H1 (cell line): Measurements from ENCODE around the gene PARD3. TPM values are rescaled to one million over a fixed set of nuclear protein-coding genes. Genes with fewer than 3 reads are reported as not detected.

ENCODE experiments used
- CTCF ChIA-PET: fragments of 300-600 bp; sonication (Branson Sonifier 250); formaldehyde crosslinking; loops from one replicate; lab custom pipeline; 2021; ENCODE audit not compliant: partially characterized antibody; lab: Charles Lee
- POLR2A ChIA-PET: fragments of 300-600 bp; sonication (Branson Sonifier 250); formaldehyde crosslinking; loops from one replicate; lab custom pipeline; 2021; ENCODE audit warnings: inconsistent platforms; ENCODE audit not compliant: partially characterized antibody; lab: Charles Lee
- DNase-seq, 2 experiments: peaks; one replicate each; pipeline versions ENCODE4 v3.0.0 to v3.0.0-alpha.2; 2010 to 2022; ENCODE audit warnings: low spot score in 2 of 2, low read depth in 1 of 2, mixed read lengths in 1 of 2
- FAIRE-seq: peaks from 2 replicates; lab custom pipeline; 2011; peaks lifted over from hg19 to GRCh38; lab: Jason Lieb, UNC
- H2AFZ ChIP-seq: 2 replicates; pipeline ENCODE4 v1.8.1; 2012; ENCODE audit warnings: low read length, inconsistent platforms
- H2AK5ac ChIP-seq: 2 replicates; pipeline ENCODE4 v1.6.1; 2013; ENCODE audit warnings: low read depth, low read length
- H2BK120ac ChIP-seq: replicated peaks from 2 replicates; pipeline ENCODE3; 2013; ENCODE audit warnings: low read depth, low read length, inconsistent platforms
- H2BK12ac ChIP-seq: 2 replicates; pipeline ENCODE4 v1.6.1; 2013; ENCODE audit warnings: low read depth, low read length
- H2BK15ac ChIP-seq: 2 replicates; pipeline ENCODE4 v1.6.1; 2013; ENCODE audit warnings: low read length
- H2BK20ac ChIP-seq: 2 replicates; pipeline ENCODE4 v1.6.1; 2013; ENCODE audit warnings: low read length
- H2BK5ac ChIP-seq: 2 replicates; pipeline ENCODE4 v1.6.1; 2013; ENCODE audit warnings: low read depth, low read length
- H3K14ac ChIP-seq: 2 replicates; pipeline ENCODE4 v1.6.1; 2013; ENCODE audit warnings: inconsistent platforms; ENCODE audit not compliant: insufficient read length
- H3K18ac ChIP-seq: 2 replicates; pipeline ENCODE4 v1.6.1; 2013; ENCODE audit warnings: low read length; ENCODE audit errors: extremely low read depth
- H3K23ac ChIP-seq: 2 replicates; pipeline ENCODE4 v1.6.1; 2013; ENCODE audit warnings: inconsistent platforms; ENCODE audit not compliant: insufficient read length
- H3K23me2 ChIP-seq: 2 replicates; pipeline ENCODE4 v1.6.1; 2013; ENCODE audit warnings: low read depth, low read length
- H3K27ac ChIP-seq: 2 replicates; pipeline ENCODE4 v1.6.1; 2011; ENCODE audit warnings: low read depth, low read length, inconsistent platforms
- H3K27me3 ChIP-seq, 4 experiments: replicated peaks in 1 of 4; 1 replicate in 1 of 4; 2 replicates in 3 of 4; pipeline versions ENCODE4 v1.6.1 to v1.8.1; 2011 to 2013; ENCODE audit warnings: low read length in 3 of 4, mild to moderate bottlenecking in 3 of 4, inconsistent platforms in 2 of 4, mixed read lengths in 2 of 4, moderate library complexity in 1 of 4; ENCODE audit not compliant: control insufficient read depth in 3 of 4, insufficient read depth in 3 of 4; ENCODE audit errors: extremely low read depth in 1 of 4
- H3K36me3 ChIP-seq, 4 experiments: 2 replicates each; pipeline versions ENCODE4 v1.6.1 to v1.8.1; 2011 to 2013; ENCODE audit warnings: mild to moderate bottlenecking in 4 of 4, low read length in 3 of 4, moderate library complexity in 2 of 4, control low read depth in 1 of 4, inconsistent platforms in 1 of 4; ENCODE audit not compliant: insufficient read depth in 4 of 4, control insufficient read depth in 2 of 4
- H3K4ac ChIP-seq: replicated peaks from 2 replicates; pipeline ENCODE3; 2013; ENCODE audit warnings: low read length, low read depth, mixed read lengths, inconsistent platforms; ENCODE audit not compliant: insufficient read length
- H3K4me1 ChIP-seq, 4 experiments: replicated peaks in 1 of 4; 1 replicate in 1 of 4; 2 replicates in 3 of 4; pipeline versions ENCODE4 v1.6.1 to v1.8.1; 2011 to 2013; ENCODE audit warnings: low read length in 3 of 4, inconsistent platforms in 2 of 4, mixed read lengths in 1 of 4; ENCODE audit not compliant: insufficient read depth in 4 of 4, control insufficient read depth in 3 of 4
- H3K4me2 ChIP-seq, 2 experiments: 2 replicates each; pipeline versions ENCODE4 v1.6.1 to v1.8.1; 2011 to 2013; ENCODE audit warnings: low read depth in 2 of 2, low read length in 2 of 2, control low read depth in 1 of 2, inconsistent platforms in 1 of 2, mild to moderate bottlenecking in 1 of 2; ENCODE audit not compliant: insufficient read depth in 1 of 2
- H3K4me3 ChIP-seq, 4 experiments: fragments of 200-600, 300-600 bp in 1 of 4; sonication (generic), shearing (Covaris generic), sonication (Bioruptor Twin) in 1 of 4; 2 replicates each; pipeline versions ENCODE4 v1.5.1 to v1.8.1; 2011 to 2016; ENCODE audit warnings: low read length in 4 of 4, low read depth in 3 of 4, control low read depth in 2 of 4, inconsistent platforms in 2 of 4, mild to moderate bottlenecking in 2 of 4, mixed read lengths in 1 of 4, moderate library complexity in 1 of 4; ENCODE audit not compliant: insufficient read depth in 2 of 4; ENCODE audit errors: extremely low read depth in 1 of 4
- H3K56ac ChIP-seq: replicated peaks from 2 replicates; pipeline ENCODE3; 2013; ENCODE audit warnings: low read depth, mild to moderate bottlenecking, mixed read lengths, low read length, inconsistent platforms; ENCODE audit not compliant: insufficient read length
- H3K79me1 ChIP-seq: 2 replicates; pipeline ENCODE4 v1.6.1; 2013; ENCODE audit warnings: low read depth, low read length, control low read depth
- H3K79me2 ChIP-seq, 2 experiments: 2 replicates each; pipeline versions ENCODE4 v1.6.1 to v1.8.1; 2012 to 2013; ENCODE audit warnings: low read length in 2 of 2, mild to moderate bottlenecking in 2 of 2, inconsistent platforms in 1 of 2; ENCODE audit not compliant: insufficient read depth in 2 of 2, control insufficient read depth in 1 of 2
- H3K9ac ChIP-seq, 4 experiments: replicated peaks in 1 of 4; 1 replicate in 1 of 4; 2 replicates in 3 of 4; pipeline versions ENCODE4 v1.6.1 to v1.8.1; 2011 to 2013; ENCODE audit warnings: low read depth in 3 of 4, low read length in 3 of 4, control low read depth in 2 of 4, mild to moderate bottlenecking in 2 of 4, moderate library complexity in 2 of 4, inconsistent platforms in 1 of 4; ENCODE audit errors: extremely low read depth in 1 of 4
- H3K9me3 ChIP-seq, 2 experiments: 2 replicates each; pipeline versions ENCODE4 v1.6.1 to v1.8.1; 2012 to 2013; ENCODE audit warnings: mild to moderate bottlenecking in 2 of 2, moderate library complexity in 2 of 2, control low read depth in 1 of 2, inconsistent platforms in 1 of 2, low read depth in 1 of 2, low read length in 1 of 2, mixed read lengths in 1 of 2; ENCODE audit not compliant: insufficient read depth in 2 of 2
- H4K20me1 ChIP-seq, 2 experiments: replicated peaks in 1 of 2; 2 replicates each; pipeline versions ENCODE3 to v1.8.1; 2011 to 2013; ENCODE audit warnings: inconsistent platforms in 2 of 2, low read length in 2 of 2, mild to moderate bottlenecking in 1 of 2; ENCODE audit not compliant: insufficient read depth in 2 of 2, control insufficient read depth in 1 of 2
- H4K5ac ChIP-seq: 2 replicates; pipeline ENCODE4 v1.6.1; 2013; ENCODE audit warnings: low read length, low read depth, mixed read lengths, inconsistent platforms; ENCODE audit not compliant: insufficient read length
- H4K8ac ChIP-seq: 2 replicates; pipeline ENCODE4 v1.8.0; 2013; ENCODE audit warnings: mild to moderate bottlenecking, moderate library complexity, low read length, inconsistent platforms; ENCODE audit not compliant: insufficient read depth; ENCODE audit errors: extremely low read depth
- H4K91ac ChIP-seq: replicated peaks from 2 replicates; pipeline ENCODE3; 2013; ENCODE audit warnings: low read length, mixed read lengths, inconsistent platforms; ENCODE audit not compliant: insufficient read length
- POLR2A ChIP-seq, 2 experiments: IDR thresholded peaks; 1 replicate in 1 of 2; 2 replicates in 1 of 2; pipeline ENCODE4 v1.6.1; 2011; ENCODE audit warnings: low read depth in 2 of 2, low read length in 2 of 2, mild to moderate bottlenecking in 2 of 2; ENCODE audit errors: control extremely low read depth in 1 of 2
- RAD21 ChIP-seq, 2 experiments: IDR thresholded peaks in 1 of 2; conservative IDR thresholded peaks in 1 of 2; 2 replicates each; pipeline ENCODE4 v1.6.1; 2011; ENCODE audit warnings: low read depth in 2 of 2, low read length in 2 of 2, improper control_type of control experiment in 1 of 2, inconsistent platforms in 1 of 2, mild to moderate bottlenecking in 1 of 2, moderate library complexity in 1 of 2
- SUZ12 ChIP-seq: fragments of 200-600 bp; sonication (generic); IDR thresholded peaks from 2 replicates; pipeline ENCODE4 v1.6.1; 2012; ENCODE audit warnings: mild to moderate bottlenecking, inconsistent platforms, low read length, moderate library complexity, mixed read lengths
- WGBS, 2 experiments: shearing (Covaris generic) in 1 of 2; methylation state at CpG; one replicate each; pipeline versions ENCODE4 v1.1.6 to v1.1.7; 2013 to 2015; ENCODE audit warnings: low lambda C conversion rate in 2 of 2, mixed read lengths in 2 of 2, inconsistent platforms in 1 of 2, low coverage in 1 of 2, missing lambda C conversion rate in 1 of 2; ENCODE audit not compliant: insufficient replicate concordance in 2 of 2, insufficient coverage in 1 of 2, insufficient read length in 1 of 2; ENCODE audit errors: extremely low coverage in 1 of 2, missing lambda C conversion rate in 1 of 2; 5-methylcytosine and 5-hydroxymethylcytosine counted together
- polyA plus RNA-seq, 7 experiments: library from polyadenylated mRNA; depleted of rRNA in 3 of 7; stranded (reverse) in 5 of 7; unstranded in 2 of 7; fragments of >200 nt in 5 of 7; fragments of 200-250 nt in 2 of 7; gene quantifications; 1 replicate in 5 of 7; 2 replicates in 1 of 7; 4 replicates in 1 of 7; pipeline versions ENCODE4 v1.2.1 to v1.2.3, GENCODE V29; 2011 to 2013; ENCODE audit warnings: missing spikeins in 2 of 7, mixed read lengths in 2 of 7
- total RNA-seq: library from RNA; stranded (reverse); fragmentation: NEBNext Ultra II Directional; extraction: Animal tissue kit (Norgen Biotek cat#: 25700); gene quantifications from 2 replicates; pipeline ENCODE4 v1.2.1, GENCODE V29; 2021

PARD3 gene
- total and polyA plus RNA-seq, 2 of the 8 experiments (the other 6 are each of a cell fraction or from before 2014, with no cell fraction given), result 19.7 to 49.1 TPM

DNA sequence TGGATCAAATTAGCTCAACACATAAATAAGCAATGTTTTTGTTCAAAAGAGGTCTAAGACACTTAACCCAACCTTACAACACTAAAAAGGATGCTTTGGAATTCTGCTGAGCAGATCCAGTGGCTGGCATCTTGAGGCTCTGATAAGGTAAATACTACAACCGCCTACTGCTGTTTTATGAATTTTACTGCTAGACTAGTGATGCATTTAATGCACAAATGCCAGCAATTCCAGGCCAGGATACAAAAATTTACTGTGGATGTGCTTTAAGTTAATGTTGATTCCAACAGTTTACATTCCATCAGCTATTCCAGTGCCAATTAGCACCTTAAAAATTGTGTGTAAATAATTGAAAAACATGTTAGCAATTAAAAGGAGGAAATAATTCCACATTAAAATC is 261.3 kb downstream of the PARD3 start:
- Histone ChIP-seq H3K23me2 (no peaks in the 10 kb centered on the region), H2BK12ac (no peak overlapping the region), H3K56ac (no peak overlapping the region), H4K5ac (no peak overlapping the region), H2BK15ac (no peak overlapping the region), H3K14ac (no peak overlapping the region), H3K27ac (no peak overlapping the region), H3K79me1 (no peaks in the 10 kb centered on the region), H2AFZ (no peak overlapping the region), H3K9ac (no peak overlapping the region), H3K4me3 (no peak overlapping the region), H2AK5ac (no peak overlapping the region), H2BK120ac (no peak overlapping the region), H3K79me2 (peaks cover 0 to 18% of the 10 kb centered on the region in 2 experiments; a peak in 2 of 4 replicates), H3K4me2 (no peak overlapping the region), H2BK5ac (no peak overlapping the region), H4K91ac (no peak overlapping the region), H3K4me1 (peaks cover 0 to 3% (median under 1%) of the 10 kb centered on the region in 4 experiments; a peak in 2 of 7 replicates), H3K4ac (no peak overlapping the region), H3K23ac (no peak overlapping the region), H3K27me3 (no peaks in the 10 kb centered on the region), H3K36me3 (no peaks in the 10 kb centered on the region), H3K18ac (no peak overlapping the region), H2BK20ac (no peak overlapping the region), H4K20me1 (no peaks in the 10 kb centered on the region), H4K8ac (no peak overlapping the region), H3K9me3 (no peaks in the 10 kb centered on the region)
- FAIRE-seq (no peak), DNase-seq (no peak)
- WGBS, 2 experiments, result 88% methylated on average over 1 of the region's 1 CpG; no CpG with 5 or more reads in 1 of the 2 experiments
- CTCF ChIA-PET, result no interaction called here
- POLR2A ChIA-PET, result no interaction called here
- TF ChIP-seq POLR2A (IDR thresholded peaks at IDR 0.05; ENCODE audit: control extremely low read depth in 1 of 2, low read depth in 2 of 2, low read length in 2 of 2) (no peak), SUZ12 (no peak), RAD21 (IDR thresholded peaks at IDR 0.05 in 1 of 2, conservative IDR thresholded peaks at IDR 0.05 in 1 of 2; ENCODE audit: low read depth in 2 of 2, low read length in 2 of 2) (no peak)
